OCI-LY7 (cell line): Measurements from ENCODE around the gene FAM222A.

Source experiments
- EZH2phosphoT487 ChIP-seq: fragments of 200-600 bp; sonication (generic); IDR thresholded peaks from 2 replicates; pipeline ENCODE4 v1.6.1; 2018; ENCODE audit warnings: low read depth, borderline replicate concordance, mild to moderate bottlenecking, mixed run types, antibody characterized with exemption, low read length, moderate library complexity, mixed read lengths
- TF ChIP-seq, protein P1 (sequence below): fragments of 200-600 bp; sonication (generic); conservative IDR thresholded peaks from 2 replicates; pipeline ENCODE4 v1.5.1; 2014; ENCODE audit warnings: mild to moderate bottlenecking, antibody characterized with exemption, low read length, moderate library complexity, mixed read lengths

GRCh38 chr12:109720857-109721189 lies 7.2 kb downstream of the FAM222A start:
- TF ChIP-seq, protein P1, sequence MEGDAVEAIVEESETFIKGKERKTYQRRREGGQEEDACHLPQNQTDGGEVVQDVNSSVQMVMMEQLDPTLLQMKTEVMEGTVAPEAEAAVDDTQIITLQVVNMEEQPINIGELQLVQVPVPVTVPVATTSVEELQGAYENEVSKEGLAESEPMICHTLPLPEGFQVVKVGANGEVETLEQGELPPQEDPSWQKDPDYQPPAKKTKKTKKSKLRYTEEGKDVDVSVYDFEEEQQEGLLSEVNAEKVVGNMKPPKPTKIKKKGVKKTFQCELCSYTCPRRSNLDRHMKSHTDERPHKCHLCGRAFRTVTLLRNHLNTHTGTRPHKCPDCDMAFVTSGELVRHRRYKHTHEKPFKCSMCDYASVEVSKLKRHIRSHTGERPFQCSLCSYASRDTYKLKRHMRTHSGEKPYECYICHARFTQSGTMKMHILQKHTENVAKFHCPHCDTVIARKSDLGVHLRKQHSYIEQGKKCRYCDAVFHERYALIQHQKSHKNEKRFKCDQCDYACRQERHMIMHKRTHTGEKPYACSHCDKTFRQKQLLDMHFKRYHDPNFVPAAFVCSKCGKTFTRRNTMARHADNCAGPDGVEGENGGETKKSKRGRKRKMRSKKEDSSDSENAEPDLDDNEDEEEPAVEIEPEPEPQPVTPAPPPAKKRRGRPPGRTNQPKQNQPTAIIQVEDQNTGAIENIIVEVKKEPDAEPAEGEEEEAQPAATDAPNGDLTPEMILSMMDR: no peak
- TF ChIP-seq EZH2phosphoT487: no peak
